Upper lobe of right lung (tissue), 1 donor: ENCODE data around the gene GIMAP2. TPM values are rescaled to one million over a fixed set of nuclear protein-coding genes. Genes with fewer than 3 reads are reported as not detected.
A peak's percentile ranks its signal among the peaks of the same experiment; 100 is the strongest.

ENCODE experiments used
- ATAC-seq: fragments of 200-7000 bp; cut with Tn5 transposase; one replicate; pipeline ENCODE4 v1.9.1; 2020; ENCODE audit warnings: mild to moderate bottlenecking, moderate library complexity
- DNase-seq: peaks from one replicate; pipeline ENCODE4 v3.0.0-alpha.2; 2020
- H3K27ac ChIP-seq: fragments of 200-600 bp; one replicate; pipeline ENCODE4 v1.8.0; 2022
- H3K27me3 ChIP-seq: fragments of 200-600 bp; one replicate; pipeline ENCODE4 v1.8.0; 2022; ENCODE audit warnings: mild to moderate bottlenecking
- H3K36me3 ChIP-seq: fragments of 200-600 bp; one replicate; pipeline ENCODE4 v1.8.0; 2022
- H3K4me1 ChIP-seq: fragments of 200-600 bp; one replicate; pipeline ENCODE4 v1.8.0; 2022
- H3K4me3 ChIP-seq: fragments of 200-600 bp; one replicate; pipeline ENCODE4 v1.8.0; 2022; ENCODE audit warnings: mild to moderate bottlenecking
- H3K9me3 ChIP-seq: fragments of 200-600 bp; one replicate; pipeline ENCODE4 v1.8.0; 2022
- CTCF ChIP-seq: fragments of 200-600 bp; IDR thresholded peaks from one replicate; pipeline ENCODE4 v1.8.0; 2022; ENCODE audit warnings: antibody characterized with exemption
- intact Hi-C: fragments of 100-400 bp; cut with DNase I; formaldehyde crosslinking; loops from one replicate; pipeline ENCODE4 v1.11.0; 2022
- total RNA-seq: library from RNA; stranded (reverse); fragmentation: NEBNext Ultra II Directional; extraction: Animal tissue kit (Norgen Biotek cat#: 25700); gene quantifications from one replicate; pipeline ENCODE4 v1.2.1, GENCODE V29; 2021
- donor health status: DM: no; HTN: yes; CAD: no; lungs with severe emphysema.

GIMAP2 gene
- total RNA-seq, 1 donor from 2014 or later: 33.0 TPM

GRCh38 chr7:150722431-150722931, 37.0 kb downstream of the GIMAP2 start:
- Histone ChIP-seq H3K27ac (peak overlapping the region; percentile 42), H3K9me3 (no peaks in the 10 kb centered on the region), H3K36me3 (peaks cover 13% of the 10 kb centered on the region), H3K4me3 (no peak overlapping the region), H3K27me3 (no peaks in the 10 kb centered on the region), H3K4me1 (peaks cover 9% of the 10 kb centered on the region)
- no peak for TF ChIP-seq CTCF
- no peak for ATAC-seq
- DNase-seq: no peak
- intact Hi-C loops: no loop called here

GRCh38 chr7:150723467-150723866, 38.0 kb downstream of the GIMAP2 start:
- intact Hi-C loops: no loop called here

GRCh38 chr7:150727381-150727780, 41.9 kb downstream of the GIMAP2 start:
- ATAC-seq: no peak
- Histone ChIP-seq H3K4me3 (no peak overlapping the region), H3K4me1 (no peaks in the 10 kb centered on the region), H3K36me3 (no peaks in the 10 kb centered on the region), H3K9me3 (no peaks in the 10 kb centered on the region), H3K27me3 (no peaks in the 10 kb centered on the region), H3K27ac (no peak overlapping the region)
- TF ChIP-seq CTCF: no peak
- intact Hi-C loops: no loop called here
- no peak for DNase-seq

More at GRCh38 chr7:150723467-150723866, 38.0 kb downstream of the GIMAP2 start:
- Histone ChIP-seq H3K27me3 (no peaks in the 10 kb centered on the region), H3K4me1 (peaks cover 7% of the 10 kb centered on the region), H3K9me3 (no peaks in the 10 kb centered on the region), H3K27ac (no peak overlapping the region), H3K36me3 (peaks cover 13% of the 10 kb centered on the region), H3K4me3 (no peak overlapping the region)
- TF ChIP-seq CTCF: no peak
- DNase-seq (no peak), ATAC-seq (no peak)

- intact Hi-C loops: no loop called here
These were observed 42.5 kb downstream of the GIMAP2 start for GRCh38 chr7:150728011-150728410.

GRCh38 chr7:150728609-150729008, 43.1 kb downstream of the GIMAP2 start:
- no peak overlapping the region for H3K27ac ChIP-seq
- H3K9me3 ChIP-seq: no peaks in the 10 kb centered on the region
- no peak overlapping the region for H3K4me3 ChIP-seq
- no peaks in the 10 kb centered on the region for H3K4me1 ChIP-seq
- DNase-seq (no peak), ATAC-seq (no peak)
- no peaks in the 10 kb centered on the region for H3K27me3 ChIP-seq
- no peaks in the 10 kb centered on the region for H3K36me3 ChIP-seq
- TF ChIP-seq CTCF: no peak
- intact Hi-C loops: no loop called here

More at GRCh38 chr7:150728011-150728410, 42.5 kb downstream of the GIMAP2 start:
- Histone ChIP-seq H3K36me3 (no peaks in the 10 kb centered on the region), H3K27me3 (no peaks in the 10 kb centered on the region), H3K9me3 (no peaks in the 10 kb centered on the region), H3K4me3 (no peak overlapping the region), H3K4me1 (no peaks in the 10 kb centered on the region), H3K27ac (no peak overlapping the region)
- TF ChIP-seq CTCF: no peak
- DNase-seq: no peak
- no peak for ATAC-seq

GRCh38 chr7:150731916-150732315, 46.4 kb downstream of the GIMAP2 start:
- intact Hi-C loops: no loop called here
- no peaks in the 10 kb centered on the region for H3K27me3 ChIP-seq
- no peak for TF ChIP-seq CTCF
- ATAC-seq (no peak), DNase-seq (no peak)
- no peak overlapping the region for H3K4me3 ChIP-seq
- no peaks in the 10 kb centered on the region for H3K36me3 ChIP-seq
- no peak overlapping the region for H3K27ac ChIP-seq
- H3K9me3 ChIP-seq: no peaks in the 10 kb centered on the region
- H3K4me1 ChIP-seq: no peaks in the 10 kb centered on the region
